Measurements from ENCODE around the gene ARHGEF7.

ARHGEF7 gene

DNA sequence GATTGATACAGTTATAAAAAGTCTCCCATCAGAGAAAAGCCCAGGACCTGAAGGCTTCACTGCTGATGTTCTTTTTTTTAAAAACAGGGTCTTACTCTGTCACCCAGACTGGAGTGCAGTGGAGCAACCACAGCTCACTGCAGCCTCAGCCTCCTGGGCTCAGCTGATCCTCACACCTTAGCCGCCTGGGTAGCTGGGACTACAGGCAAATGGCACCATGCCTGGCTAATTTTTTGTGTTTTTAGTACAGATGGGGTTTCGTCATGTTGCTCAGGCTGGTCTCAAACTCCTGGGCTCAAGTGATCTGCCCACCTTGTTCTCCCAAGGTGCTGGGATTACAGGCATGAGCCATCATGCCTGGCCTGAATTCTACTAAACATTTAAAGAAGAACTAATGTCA lies 238.4 kb downstream of the ARHGEF7 start:
- TF ChIP-seq, protein P1, sequence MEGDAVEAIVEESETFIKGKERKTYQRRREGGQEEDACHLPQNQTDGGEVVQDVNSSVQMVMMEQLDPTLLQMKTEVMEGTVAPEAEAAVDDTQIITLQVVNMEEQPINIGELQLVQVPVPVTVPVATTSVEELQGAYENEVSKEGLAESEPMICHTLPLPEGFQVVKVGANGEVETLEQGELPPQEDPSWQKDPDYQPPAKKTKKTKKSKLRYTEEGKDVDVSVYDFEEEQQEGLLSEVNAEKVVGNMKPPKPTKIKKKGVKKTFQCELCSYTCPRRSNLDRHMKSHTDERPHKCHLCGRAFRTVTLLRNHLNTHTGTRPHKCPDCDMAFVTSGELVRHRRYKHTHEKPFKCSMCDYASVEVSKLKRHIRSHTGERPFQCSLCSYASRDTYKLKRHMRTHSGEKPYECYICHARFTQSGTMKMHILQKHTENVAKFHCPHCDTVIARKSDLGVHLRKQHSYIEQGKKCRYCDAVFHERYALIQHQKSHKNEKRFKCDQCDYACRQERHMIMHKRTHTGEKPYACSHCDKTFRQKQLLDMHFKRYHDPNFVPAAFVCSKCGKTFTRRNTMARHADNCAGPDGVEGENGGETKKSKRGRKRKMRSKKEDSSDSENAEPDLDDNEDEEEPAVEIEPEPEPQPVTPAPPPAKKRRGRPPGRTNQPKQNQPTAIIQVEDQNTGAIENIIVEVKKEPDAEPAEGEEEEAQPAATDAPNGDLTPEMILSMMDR (IDR thresholded peaks at IDR 0.05; ENCODE audit: low read depth, low read length): no peak
- no peak for DNase-seq (ENCODE audit: extremely low read depth, low read depth)

DNA sequence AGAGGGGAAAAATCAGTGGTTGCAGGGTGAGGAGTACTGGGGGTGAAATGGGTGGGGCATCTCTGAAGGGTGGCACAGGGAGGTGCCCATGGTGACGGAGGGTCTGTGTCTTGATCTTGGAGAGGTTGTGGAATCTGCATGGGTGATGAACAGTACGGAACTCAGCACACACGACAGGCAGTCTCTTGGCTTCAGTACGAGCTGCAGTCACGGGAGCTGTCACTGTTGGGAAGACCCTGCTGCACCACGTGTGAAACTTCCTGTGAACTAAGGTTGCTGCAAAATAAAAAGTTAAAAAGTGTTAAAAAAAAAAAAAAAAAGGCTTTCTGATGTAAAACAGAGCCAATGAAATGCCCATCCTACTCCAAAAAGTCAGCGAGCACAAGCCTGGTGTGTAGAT lies 239.7 kb downstream of the ARHGEF7 start:
- TF ChIP-seq, protein P1 (IDR thresholded peaks at IDR 0.05; ENCODE audit: low read depth, low read length): no peak
- DNase-seq (ENCODE audit: extremely low read depth, low read depth): no peak

All from AG09319 (cell line).